ENCODE data around the gene GALNTL6. TPM values are rescaled to one million over a fixed set of nuclear protein-coding genes. Genes with fewer than 3 reads are reported as not detected.

Gene GALNTL6
- total and polyA plus RNA-seq, 3 donors from 2014 or later = 2.9 to 6.2 (median 4.9) TPM

DNA sequence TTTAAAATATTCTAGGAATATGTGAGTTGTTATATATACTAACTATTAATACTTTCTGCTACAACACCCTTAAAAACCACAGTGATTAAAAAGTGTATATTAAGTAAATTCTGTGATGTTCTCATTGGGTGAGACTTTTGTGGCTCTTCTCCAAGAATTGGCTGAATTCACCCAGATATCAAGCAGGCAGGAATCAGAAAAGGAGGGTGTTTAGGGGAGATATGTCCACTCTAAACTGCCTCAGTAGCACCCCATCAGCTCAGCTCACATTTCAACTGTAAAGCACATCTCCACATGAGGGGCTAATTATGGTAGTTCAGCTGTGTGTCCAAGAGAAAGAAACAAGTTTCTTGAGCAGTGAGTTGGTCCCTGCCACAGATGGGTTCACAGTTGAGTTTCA, 165.0 kb downstream of the GALNTL6 start:
- no peaks in the 10 kb centered on the region for H3K36me3 ChIP-seq (ENCODE audit: low read depth, missing control alignments)
- no peak for TF ChIP-seq CTCF (IDR thresholded peaks at IDR 0.05)
- TF ChIP-seq POLR2A (IDR thresholded peaks at IDR 0.05) = no peak
- no peak overlapping the region for H3K27ac ChIP-seq
- peaks cover 4% of the 10 kb centered on the region for H3K4me1 ChIP-seq
- no peaks in the 10 kb centered on the region for H3K9me3 ChIP-seq
- intact Hi-C loops (cut with DNase I; ENCODE audit: low total_unique reads) = no loop called here
- no peak for DNase-seq
- no peak overlapping the region for H3K4me3 ChIP-seq
- H3K27me3 ChIP-seq = no peaks in the 10 kb centered on the region

DNA sequence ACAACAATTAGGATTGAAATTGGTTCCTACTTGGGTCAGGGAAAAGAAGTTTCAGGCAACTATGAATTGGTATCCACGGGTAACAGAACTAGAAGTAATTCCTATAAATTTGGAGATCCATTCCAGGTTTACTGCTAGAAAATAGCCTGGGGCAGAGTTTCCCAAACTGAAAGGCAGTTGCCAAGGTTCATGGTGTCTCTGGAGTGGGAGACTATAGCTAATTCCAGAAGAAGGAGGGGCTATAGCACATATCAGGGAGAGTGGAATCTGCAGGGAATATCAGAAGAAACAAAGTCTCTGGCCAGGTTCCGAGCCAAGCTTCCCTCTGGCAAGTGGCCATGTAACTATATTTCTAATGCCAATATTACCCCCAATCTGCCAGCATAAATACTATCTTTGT, 166.3 kb downstream of the GALNTL6 start:
- no peak overlapping the region for H3K4me3 ChIP-seq

GRCh38 chr4:171981185-171981584, 168.0 kb downstream of the GALNTL6 start:
- H3K4me3 ChIP-seq = no peak overlapping the region
- H3K27ac ChIP-seq = no peak overlapping the region
- H3K36me3 ChIP-seq (ENCODE audit: low read depth, missing control alignments) = no peaks in the 10 kb centered on the region
- no peak for TF ChIP-seq POLR2A (IDR thresholded peaks at IDR 0.05)
- TF ChIP-seq CTCF (IDR thresholded peaks at IDR 0.05) = no peak
- H3K27me3 ChIP-seq = no peaks in the 10 kb centered on the region
- intact Hi-C loops (cut with DNase I; ENCODE audit: low total_unique reads) = no loop called here
- H3K9me3 ChIP-seq = no peaks in the 10 kb centered on the region
- no peak for DNase-seq
- peaks cover 4% of the 10 kb centered on the region for H3K4me1 ChIP-seq

More for the DNA sequence above, 166.3 kb downstream of the GALNTL6 start:
- TF ChIP-seq CTCF (IDR thresholded peaks at IDR 0.05) (no peak), POLR2A (IDR thresholded peaks at IDR 0.05) (no peak)
- no peak overlapping the region for H3K27ac ChIP-seq
- H3K4me1 ChIP-seq = peaks cover 4% of the 10 kb centered on the region
- intact Hi-C loops (cut with DNase I; ENCODE audit: low total_unique reads) = no loop called here
- DNase-seq = no peak
- H3K36me3 ChIP-seq (ENCODE audit: low read depth, missing control alignments) = no peaks in the 10 kb centered on the region
- H3K9me3 ChIP-seq = no peaks in the 10 kb centered on the region
- no peaks in the 10 kb centered on the region for H3K27me3 ChIP-seq
- 24 to 36% methylated on average over 2 of the region's 2 CpGs for WGBS, 2 donors

- Histone ChIP-seq H3K27me3 (no peaks in the 10 kb centered on the region), H3K4me1 (peaks cover 4% of the 10 kb centered on the region), H3K4me3 (no peak overlapping the region), H3K27ac (no peak overlapping the region), H3K36me3 (ENCODE audit: low read depth, missing control alignments) (no peaks in the 10 kb centered on the region), H3K9me3 (no peaks in the 10 kb centered on the region)
- intact Hi-C loops (cut with DNase I; ENCODE audit: low total_unique reads) = no loop called here
- WGBS, 2 donors = 71 to 78% methylated on average over 5 of the region's 5 CpGs
- DNase-seq = no peak
- TF ChIP-seq CTCF (IDR thresholded peaks at IDR 0.05) = no peak
- no peak for TF ChIP-seq POLR2A (IDR thresholded peaks at IDR 0.05)
Observed at GRCh38 chr4:171983935-171984805, 171.0 kb downstream of the GALNTL6 start.

- intact Hi-C loops (cut with DNase I; ENCODE audit: low total_unique reads) = no loop called here
- Histone ChIP-seq H3K27ac (no peak overlapping the region), H3K9me3 (no peaks in the 10 kb centered on the region), H3K27me3 (no peaks in the 10 kb centered on the region), H3K4me3 (no peak overlapping the region), H3K36me3 (ENCODE audit: low read depth, missing control alignments) (no peaks in the 10 kb centered on the region), H3K4me1 (peaks cover 4% of the 10 kb centered on the region)
- no peak for DNase-seq
- 36 to 55% methylated on average over 2 of the region's 2 CpGs for WGBS, 2 donors
- TF ChIP-seq CTCF (IDR thresholded peaks at IDR 0.05) (no peak), POLR2A (IDR thresholded peaks at IDR 0.05) (no peak)
Observed at GRCh38 chr4:171985129-171985528, 171.9 kb downstream of the GALNTL6 start.

Measured in testis (tissue), 3 donors.